Mucosa of rectum (tissue), 2 donors: ENCODE data around the gene DIAPH2.

Experiments
- H3K27ac ChIP-seq, 2 donors: one replicate each; pipeline ENCODE4 v1.7.0; 2013; ENCODE audit warnings: inconsistent platforms in 2 of 2, low read depth in 2 of 2, low read length in 2 of 2
- H3K27me3 ChIP-seq, 2 donors: one replicate each; pipeline ENCODE4 v1.7.0; 2013; ENCODE audit warnings: low read length in 2 of 2; ENCODE audit not compliant: control insufficient read depth in 2 of 2, insufficient read depth in 2 of 2
- H3K36me3 ChIP-seq, 2 donors: one replicate each; pipeline ENCODE4 v1.7.0; 2013; ENCODE audit warnings: low read length in 2 of 2; ENCODE audit not compliant: control insufficient read depth in 2 of 2, insufficient read depth in 2 of 2
- H3K4me1 ChIP-seq, 2 donors: one replicate each; pipeline ENCODE4 v1.7.0; 2013; ENCODE audit warnings: low read length in 2 of 2, mild to moderate bottlenecking in 1 of 2; ENCODE audit not compliant: control insufficient read depth in 2 of 2, insufficient read depth in 2 of 2
- H3K4me3 ChIP-seq, 2 donors: one replicate each; pipeline ENCODE4 v1.7.0; 2013; ENCODE audit warnings: low read length in 2 of 2
- H3K9ac ChIP-seq, 2 donors: one replicate each; pipeline ENCODE4 v1.7.0; 2013; ENCODE audit warnings: low read length in 2 of 2, low read depth in 1 of 2, mild to moderate bottlenecking in 1 of 2
- H3K9me3 ChIP-seq, 2 donors: one replicate each; pipeline ENCODE4 v1.7.0; 2013; ENCODE audit warnings: low read length in 2 of 2; ENCODE audit not compliant: control insufficient read depth in 2 of 2
- donor health status: healthy.
- donor health status: Normal muscosa, but diverticular disease.

Gene DIAPH2

DNA sequence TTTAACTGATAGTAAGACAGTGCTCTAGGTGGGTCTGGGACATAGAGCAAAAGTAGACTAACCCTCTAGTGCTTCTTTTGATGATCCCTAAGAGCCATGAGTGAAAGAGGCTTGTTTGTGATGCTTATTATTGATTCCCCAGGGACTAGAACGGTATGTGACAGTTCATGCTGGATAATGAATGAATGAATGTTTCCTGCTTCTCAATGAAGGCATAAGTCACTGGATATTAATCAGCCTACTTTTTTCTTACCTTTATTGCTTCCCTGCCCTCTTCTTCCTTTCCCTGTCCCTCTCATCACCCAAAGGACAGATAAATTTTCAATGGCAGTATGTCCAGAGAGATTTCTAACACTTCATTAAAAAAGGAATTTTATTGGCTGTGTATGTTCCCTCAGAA lies 685.3 kb downstream of the DIAPH2 start:
- Histone ChIP-seq H3K4me3 (no peak overlapping the region), H3K9ac (no peak overlapping the region), H3K27me3 (no peaks in the 10 kb centered on the region), H3K4me1 (no peaks in the 10 kb centered on the region), H3K27ac (no peak overlapping the region), H3K9me3 (no peaks in the 10 kb centered on the region), H3K36me3 (no peaks in the 10 kb centered on the region)

DNA sequence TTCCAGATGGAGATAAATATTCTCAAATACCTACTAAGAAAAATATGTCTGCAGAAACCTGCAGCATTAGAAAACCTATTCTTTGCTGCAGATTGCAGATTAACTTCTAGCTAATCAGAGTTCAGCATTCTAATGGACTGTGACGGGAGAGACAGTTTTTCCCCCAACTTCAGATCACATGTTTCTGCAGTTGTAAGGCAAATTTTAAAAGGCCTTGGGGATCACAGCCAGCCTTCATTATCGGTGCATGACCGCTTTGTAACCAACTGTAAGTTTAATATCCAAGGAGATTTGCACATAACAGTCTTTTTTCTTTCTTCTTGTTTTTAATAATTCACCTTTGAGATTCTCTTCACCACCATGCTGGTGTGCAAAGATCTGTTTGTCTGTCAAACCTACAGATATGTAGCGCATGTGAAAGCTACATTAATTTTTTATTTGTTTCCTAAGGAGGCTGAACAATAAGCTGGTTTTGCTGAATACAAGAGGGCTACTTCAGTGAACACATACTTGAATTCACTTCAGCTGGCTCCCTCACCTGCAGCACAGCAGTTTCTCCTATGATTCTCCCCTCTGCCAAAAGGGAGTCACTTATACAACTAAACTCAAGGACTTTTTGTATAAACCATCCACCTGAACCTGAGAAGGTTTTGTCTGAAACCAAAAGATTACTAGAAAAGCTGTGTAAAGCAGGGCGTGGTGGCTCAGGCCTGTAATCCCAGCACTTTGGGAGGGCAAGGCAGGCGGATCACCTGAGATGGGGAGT lies 687.5 kb downstream of the DIAPH2 start:
- no peaks in the 10 kb centered on the region for H3K9me3 ChIP-seq
- H3K27me3 ChIP-seq = no peaks in the 10 kb centered on the region
- no peak overlapping the region for H3K4me3 ChIP-seq
- H3K27ac ChIP-seq = no peak overlapping the region
- no peak overlapping the region for H3K9ac ChIP-seq
- no peaks in the 10 kb centered on the region for H3K36me3 ChIP-seq
- H3K4me1 ChIP-seq = no peaks in the 10 kb centered on the region

DNA sequence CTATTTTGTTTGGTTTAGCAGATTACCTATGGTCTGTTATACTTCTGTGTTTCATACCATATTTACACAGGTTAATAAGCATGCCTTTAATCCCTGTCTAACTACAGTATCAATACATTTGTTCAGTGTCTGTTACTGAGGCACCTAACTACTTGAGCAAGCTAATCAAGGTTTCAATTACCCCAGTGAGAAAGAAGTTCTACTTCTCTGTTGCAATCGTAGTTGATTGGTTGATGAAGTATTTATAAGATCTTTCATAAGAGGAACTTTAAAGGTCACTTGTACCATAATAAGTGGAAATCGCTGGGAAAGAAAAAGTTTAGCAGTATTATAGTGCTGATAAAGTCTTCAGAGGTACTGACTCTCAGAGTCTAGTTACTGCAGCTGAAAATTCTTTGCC lies 689.6 kb downstream of the DIAPH2 start:
- no peak overlapping the region for H3K27ac ChIP-seq
- no peaks in the 10 kb centered on the region for H3K27me3 ChIP-seq
- no peak overlapping the region for H3K9ac ChIP-seq
- H3K4me1 ChIP-seq = no peaks in the 10 kb centered on the region
- H3K36me3 ChIP-seq = no peaks in the 10 kb centered on the region
- H3K4me3 ChIP-seq = no peak overlapping the region
- no peaks in the 10 kb centered on the region for H3K9me3 ChIP-seq

DNA sequence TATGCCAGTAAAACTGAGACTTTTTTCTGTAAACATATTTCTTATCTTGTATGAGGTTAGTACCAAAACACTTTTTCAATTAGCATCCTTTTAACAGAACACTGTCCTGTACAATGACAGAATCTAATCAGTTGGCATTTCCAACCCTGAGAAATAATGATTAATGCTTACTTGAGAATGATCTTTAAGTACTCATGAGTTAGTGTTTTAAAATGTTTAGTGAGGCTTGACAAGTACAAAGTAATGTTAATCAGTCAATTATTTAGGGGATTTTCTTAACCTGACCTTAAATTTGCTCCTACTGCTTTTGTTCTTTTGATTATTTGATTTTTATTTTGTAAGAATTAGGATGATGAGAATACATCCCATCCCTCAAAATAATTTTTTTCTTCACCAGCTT lies 695.6 kb downstream of the DIAPH2 start:
- no peak overlapping the region for H3K4me3 ChIP-seq
- no peaks in the 10 kb centered on the region for H3K9me3 ChIP-seq
- no peak overlapping the region for H3K9ac ChIP-seq
- H3K36me3 ChIP-seq = peaks cover 0 to 2% of the 10 kb centered on the region in 2 donors
- no peak overlapping the region for H3K27ac ChIP-seq
- no peaks in the 10 kb centered on the region for H3K27me3 ChIP-seq
- no peaks in the 10 kb centered on the region for H3K4me1 ChIP-seq

DNA sequence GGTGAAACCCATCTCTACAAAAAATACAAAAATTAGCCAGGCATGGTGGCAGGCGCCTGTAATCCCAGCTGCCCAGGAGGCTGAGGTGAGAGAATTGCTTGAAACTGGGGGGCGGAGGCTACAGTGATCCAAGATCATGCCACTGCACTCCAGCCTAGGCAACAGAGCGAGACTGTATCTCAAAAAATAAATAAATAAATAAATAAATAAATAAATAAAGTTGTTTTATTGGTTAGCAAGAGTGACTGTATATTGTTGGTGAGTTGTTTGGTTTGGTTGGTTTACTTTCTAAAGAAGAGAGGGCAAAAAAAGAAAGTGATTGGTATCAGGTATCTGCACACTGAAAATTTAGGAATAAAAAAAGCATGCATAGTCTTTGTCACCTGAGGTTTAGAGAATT lies 700.0 kb downstream of the DIAPH2 start:
- H3K36me3 ChIP-seq = peaks cover 0 to 2% of the 10 kb centered on the region in 2 donors
- H3K9me3 ChIP-seq = no peaks in the 10 kb centered on the region
- H3K9ac ChIP-seq = no peak overlapping the region
- no peaks in the 10 kb centered on the region for H3K4me1 ChIP-seq
- no peak overlapping the region for H3K4me3 ChIP-seq
- no peaks in the 10 kb centered on the region for H3K27me3 ChIP-seq
- no peak overlapping the region for H3K27ac ChIP-seq

DNA sequence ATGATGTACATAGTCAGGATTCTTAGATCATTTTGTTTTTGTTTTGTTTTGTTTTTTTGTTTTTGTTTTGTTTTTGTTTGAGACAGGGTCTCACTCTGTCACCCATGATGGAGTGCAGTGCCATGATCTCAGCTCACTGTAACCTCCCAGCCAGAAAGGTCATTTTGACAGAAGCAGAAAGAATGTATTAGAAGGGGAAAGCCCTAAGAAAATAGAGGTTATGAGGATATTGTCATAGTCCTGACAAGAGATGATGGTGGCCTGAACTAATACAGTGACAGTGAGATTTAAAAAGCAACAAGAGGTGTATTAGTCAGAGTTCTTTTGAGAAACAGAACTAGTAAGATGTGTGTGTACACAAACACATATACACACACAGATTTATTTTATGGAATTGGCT lies 702.4 kb downstream of the DIAPH2 start:
- no peak overlapping the region for H3K9ac ChIP-seq

DNA sequence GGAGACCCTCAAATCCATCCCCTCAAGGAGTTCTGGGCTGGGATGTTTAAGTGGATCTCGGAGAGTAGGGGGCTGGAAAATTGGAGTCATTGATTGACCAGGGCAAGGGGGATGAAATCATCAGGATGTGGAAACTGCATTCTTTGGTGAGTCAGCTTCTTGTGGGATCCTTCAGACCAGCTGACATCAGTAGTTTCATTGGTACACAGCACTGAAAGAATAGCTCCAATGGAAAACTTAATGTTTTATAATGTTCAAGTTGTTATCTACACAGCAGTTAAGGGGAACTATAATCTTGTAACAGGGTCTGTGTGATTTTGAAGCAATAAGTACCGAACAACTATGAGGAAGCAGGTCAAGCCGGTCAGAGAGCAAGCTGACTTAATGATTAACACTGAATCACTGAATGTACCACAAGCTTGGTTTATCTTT lies 705.1 kb downstream of the DIAPH2 start:
- Histone ChIP-seq H3K9ac (no peak overlapping the region), H3K27ac (no peak overlapping the region), H3K4me1 (no peaks in the 10 kb centered on the region), H3K36me3 (no peaks in the 10 kb centered on the region), H3K4me3 (no peak overlapping the region), H3K27me3 (no peaks in the 10 kb centered on the region), H3K9me3 (no peaks in the 10 kb centered on the region)

More for the DNA sequence above, 702.4 kb downstream of the DIAPH2 start:
- Histone ChIP-seq H3K4me3 (no peak overlapping the region), H3K36me3 (peaks cover 0 to 2% of the 10 kb centered on the region in 2 donors), H3K4me1 (no peaks in the 10 kb centered on the region), H3K9me3 (no peaks in the 10 kb centered on the region), H3K27ac (no peak overlapping the region), H3K27me3 (no peaks in the 10 kb centered on the region)

DNA sequence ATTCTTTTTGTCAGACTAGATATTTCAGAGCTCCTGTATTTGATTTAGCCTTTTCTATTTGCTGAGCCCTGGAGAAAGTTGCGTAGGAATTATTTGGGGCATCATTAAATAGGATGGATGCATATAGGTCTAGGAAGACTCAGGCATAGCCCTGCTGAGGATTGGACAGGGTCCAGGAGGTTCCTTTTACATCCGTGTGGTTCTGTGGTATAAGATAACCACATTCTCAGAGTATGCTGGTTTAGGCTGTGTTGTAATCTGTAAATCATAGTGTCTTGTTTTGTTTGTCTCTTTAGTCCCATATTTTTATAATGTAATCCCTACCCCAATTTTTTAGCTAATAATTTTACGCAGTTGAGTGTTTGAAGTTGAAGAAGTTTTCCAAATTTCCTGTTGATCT lies 712.7 kb downstream of the DIAPH2 start:
- Histone ChIP-seq H3K4me3 (no peak overlapping the region), H3K9me3 (no peaks in the 10 kb centered on the region), H3K36me3 (no peaks in the 10 kb centered on the region), H3K9ac (no peak overlapping the region), H3K4me1 (no peaks in the 10 kb centered on the region), H3K27ac (no peak overlapping the region), H3K27me3 (no peaks in the 10 kb centered on the region)

DNA sequence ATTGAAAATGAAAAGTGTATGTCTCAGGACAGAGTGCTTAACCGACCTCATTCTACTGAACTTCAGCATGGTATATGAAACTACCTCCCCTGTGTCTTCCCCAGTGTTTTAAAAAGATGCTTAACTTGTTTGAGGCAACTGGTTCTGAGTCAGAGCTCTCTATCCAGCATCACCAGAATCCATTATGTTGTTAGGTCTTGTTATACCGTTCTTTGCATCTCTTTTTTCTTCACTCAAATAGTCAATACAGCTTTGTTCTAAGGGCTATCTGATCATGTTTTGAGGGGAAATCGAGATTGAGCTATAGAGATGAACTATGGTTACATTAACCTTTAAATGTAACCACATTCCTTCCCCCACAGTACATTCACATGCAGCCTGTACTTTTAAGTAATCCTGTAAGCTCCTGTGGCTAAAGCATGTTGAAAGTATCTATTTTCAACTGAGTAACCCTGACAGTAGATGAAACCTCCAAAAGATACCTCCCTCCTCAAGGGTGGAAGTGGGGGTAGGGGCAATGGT lies 713.4 kb downstream of the DIAPH2 start:
- no peaks in the 10 kb centered on the region for H3K36me3 ChIP-seq
- H3K4me3 ChIP-seq = no peak overlapping the region
- H3K27me3 ChIP-seq = no peaks in the 10 kb centered on the region
- H3K27ac ChIP-seq = no peak overlapping the region
- H3K4me1 ChIP-seq = no peaks in the 10 kb centered on the region
- no peak overlapping the region for H3K9ac ChIP-seq
- H3K9me3 ChIP-seq = no peaks in the 10 kb centered on the region

DNA sequence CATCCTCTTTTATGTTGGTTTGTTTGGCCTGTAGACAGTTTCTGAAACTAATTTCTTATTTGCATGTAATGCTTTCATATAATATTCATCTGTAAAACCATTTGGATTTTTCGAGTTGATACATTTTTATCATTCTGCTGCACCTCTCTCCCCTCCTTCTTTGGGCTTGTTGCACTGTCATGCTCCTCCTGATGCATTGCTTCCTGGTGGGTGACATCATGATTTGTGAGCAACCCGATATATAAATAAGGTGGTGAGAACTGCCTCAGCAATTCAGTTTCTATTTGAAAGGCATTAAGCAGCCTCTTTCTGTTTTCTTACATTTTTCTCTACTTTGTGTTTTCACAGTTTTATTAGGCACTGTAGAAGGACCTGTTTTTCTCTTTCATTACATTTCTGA lies 714.8 kb downstream of the DIAPH2 start:
- Histone ChIP-seq H3K9me3 (no peaks in the 10 kb centered on the region), H3K4me3 (no peak overlapping the region), H3K36me3 (no peaks in the 10 kb centered on the region)

More for the DNA sequence above, 714.8 kb downstream of the DIAPH2 start:
- Histone ChIP-seq H3K9ac (no peak overlapping the region), H3K27me3 (no peaks in the 10 kb centered on the region), H3K27ac (no peak overlapping the region), H3K4me1 (no peaks in the 10 kb centered on the region)
